GM10266 (cell line): Measurements from ENCODE around the gene ATP8A2.

Experiments
- DNase-seq: peaks from one replicate; pipeline ENCODE4 v3.0.0; 2012; ENCODE audit errors: extremely low spot score
- CTCF ChIP-seq: IDR thresholded peaks from 2 replicates; pipeline ENCODE4 v1.5.1; 2012; ENCODE audit warnings: mild to moderate bottlenecking, low read depth; ENCODE audit not compliant: control insufficient read depth, insufficient read depth; ENCODE audit errors: missing control alignments

Gene ATP8A2

GRCh38 chr13:25920931-25921330 lies 549.2 kb downstream of the ATP8A2 start:
- no peak for TF ChIP-seq CTCF
- no peak for DNase-seq

- DNase-seq, result no peak
- TF ChIP-seq CTCF, result no peak
Observed at GRCh38 chr13:25922376-25922775, 550.6 kb downstream of the ATP8A2 start.

GRCh38 chr13:25923217-25924085 lies 551.7 kb downstream of the ATP8A2 start:
- no peak for DNase-seq
- no peak for TF ChIP-seq CTCF

GRCh38 chr13:25927363-25927762 lies 555.6 kb downstream of the ATP8A2 start:
- TF ChIP-seq CTCF, result no peak
- DNase-seq, result no peak

- DNase-seq, result no peak
- no peak for TF ChIP-seq CTCF
Observed at GRCh38 chr13:25927932-25928331, 556.2 kb downstream of the ATP8A2 start.

- no peak for DNase-seq
- no peak for TF ChIP-seq CTCF
Observed at GRCh38 chr13:25928941-25929505, 557.2 kb downstream of the ATP8A2 start.

- DNase-seq, result no peak
- no peak for TF ChIP-seq CTCF
Observed at GRCh38 chr13:25929816-25930215, 558.0 kb downstream of the ATP8A2 start.
